ENCODE measurements around the gene DDN.

The DDN gene

DNA sequence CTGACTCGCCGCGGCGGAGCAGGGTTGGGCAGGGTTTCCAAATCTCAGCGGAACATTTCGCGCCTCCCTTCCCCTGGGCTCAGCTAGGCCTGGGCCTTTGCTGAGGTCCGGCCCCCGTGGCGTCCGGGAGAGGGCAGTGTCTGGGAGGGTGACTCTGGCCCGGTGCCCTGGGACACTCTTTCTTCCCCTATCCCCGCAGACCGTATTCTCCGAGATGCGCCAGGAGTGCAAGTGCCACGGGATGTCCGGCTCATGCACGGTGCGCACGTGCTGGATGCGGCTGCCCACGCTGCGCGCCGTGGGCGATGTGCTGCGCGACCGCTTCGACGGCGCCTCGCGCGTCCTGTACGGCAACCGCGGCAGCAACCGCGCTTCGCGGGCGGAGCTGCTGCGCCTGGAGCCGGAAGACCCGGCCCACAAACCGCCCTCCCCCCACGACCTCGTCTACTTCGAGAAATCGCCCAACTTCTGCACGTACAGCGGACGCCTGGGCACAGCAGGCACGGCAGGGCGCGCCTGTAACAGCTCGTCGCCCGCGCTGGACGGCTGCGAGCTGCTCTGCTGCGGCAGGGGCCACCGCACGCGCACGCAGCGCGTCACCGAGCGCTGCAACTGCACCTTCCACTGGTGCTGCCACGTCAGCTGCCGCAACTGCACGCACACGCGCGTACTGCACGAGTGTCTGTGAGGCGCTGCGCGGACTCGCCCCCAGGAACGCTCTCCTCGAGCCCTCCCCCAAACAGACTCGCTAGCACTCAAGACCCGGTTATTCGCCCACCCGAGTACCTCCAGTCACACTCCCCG is 18.0 kb downstream of the DDN start:
- peak; percentile 67 to 78 (median 70) for DNase-seq

DNA sequence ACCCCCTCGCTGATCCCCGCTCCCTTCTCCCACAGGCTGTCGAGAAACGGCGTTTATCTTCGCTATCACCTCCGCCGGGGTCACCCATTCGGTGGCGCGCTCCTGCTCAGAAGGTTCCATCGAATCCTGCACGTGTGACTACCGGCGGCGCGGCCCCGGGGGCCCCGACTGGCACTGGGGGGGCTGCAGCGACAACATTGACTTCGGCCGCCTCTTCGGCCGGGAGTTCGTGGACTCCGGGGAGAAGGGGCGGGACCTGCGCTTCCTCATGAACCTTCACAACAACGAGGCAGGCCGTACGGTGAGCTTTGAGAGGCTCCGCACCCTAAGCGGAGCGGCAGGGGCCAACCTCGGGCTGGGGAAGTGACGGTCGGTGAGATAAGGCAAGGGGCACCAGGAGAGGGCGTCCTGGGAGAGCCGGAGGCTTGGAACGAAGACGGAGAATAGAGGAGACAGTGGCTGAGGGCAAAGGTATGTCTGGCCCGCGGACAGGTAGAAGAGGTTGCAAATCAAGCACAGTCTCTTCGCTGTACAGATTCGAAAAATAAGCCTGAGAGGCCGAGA is 18.7 kb downstream of the DDN start:
- peak in 1 of 3 donors; percentile 50 for DNase-seq

DNA sequence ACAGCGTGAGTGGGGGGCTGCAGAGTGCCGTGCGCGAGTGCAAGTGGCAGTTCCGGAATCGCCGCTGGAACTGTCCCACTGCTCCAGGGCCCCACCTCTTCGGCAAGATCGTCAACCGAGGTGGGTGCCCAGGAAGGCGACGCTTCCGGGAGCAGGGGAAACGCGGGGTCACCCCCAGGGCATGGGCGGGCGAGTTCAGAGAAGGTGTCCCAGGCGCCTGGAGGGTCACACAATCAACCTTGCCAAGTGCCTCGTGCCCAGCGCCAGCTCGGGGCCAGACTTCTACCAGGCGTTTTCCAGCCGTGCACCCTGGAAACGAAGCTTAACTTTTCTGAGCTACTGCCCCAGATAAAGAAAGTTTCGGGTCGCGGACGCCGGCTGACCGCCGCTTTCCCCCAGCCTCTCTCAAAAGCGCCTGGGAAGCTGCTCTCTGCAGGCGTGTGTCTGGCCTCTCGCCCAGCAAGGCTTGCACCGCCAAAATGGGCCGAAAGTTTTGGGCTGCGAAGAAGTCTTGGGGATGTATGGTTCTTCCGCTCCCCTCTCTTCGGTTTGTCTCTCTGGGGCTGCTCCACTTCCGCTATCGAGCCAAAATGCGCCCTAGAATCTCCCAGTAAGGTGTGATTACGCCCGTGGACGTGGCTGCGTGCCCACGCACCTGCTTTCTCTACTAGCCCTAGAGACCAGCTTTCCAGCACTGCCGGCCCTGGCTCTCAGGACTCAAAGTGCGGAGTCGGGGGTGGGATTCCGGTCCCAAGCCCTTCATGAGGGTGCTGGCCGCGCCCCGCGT is 19.4 kb downstream of the DDN start:
- peak in 1 of 3 donors; percentile 24 for DNase-seq

DNA sequence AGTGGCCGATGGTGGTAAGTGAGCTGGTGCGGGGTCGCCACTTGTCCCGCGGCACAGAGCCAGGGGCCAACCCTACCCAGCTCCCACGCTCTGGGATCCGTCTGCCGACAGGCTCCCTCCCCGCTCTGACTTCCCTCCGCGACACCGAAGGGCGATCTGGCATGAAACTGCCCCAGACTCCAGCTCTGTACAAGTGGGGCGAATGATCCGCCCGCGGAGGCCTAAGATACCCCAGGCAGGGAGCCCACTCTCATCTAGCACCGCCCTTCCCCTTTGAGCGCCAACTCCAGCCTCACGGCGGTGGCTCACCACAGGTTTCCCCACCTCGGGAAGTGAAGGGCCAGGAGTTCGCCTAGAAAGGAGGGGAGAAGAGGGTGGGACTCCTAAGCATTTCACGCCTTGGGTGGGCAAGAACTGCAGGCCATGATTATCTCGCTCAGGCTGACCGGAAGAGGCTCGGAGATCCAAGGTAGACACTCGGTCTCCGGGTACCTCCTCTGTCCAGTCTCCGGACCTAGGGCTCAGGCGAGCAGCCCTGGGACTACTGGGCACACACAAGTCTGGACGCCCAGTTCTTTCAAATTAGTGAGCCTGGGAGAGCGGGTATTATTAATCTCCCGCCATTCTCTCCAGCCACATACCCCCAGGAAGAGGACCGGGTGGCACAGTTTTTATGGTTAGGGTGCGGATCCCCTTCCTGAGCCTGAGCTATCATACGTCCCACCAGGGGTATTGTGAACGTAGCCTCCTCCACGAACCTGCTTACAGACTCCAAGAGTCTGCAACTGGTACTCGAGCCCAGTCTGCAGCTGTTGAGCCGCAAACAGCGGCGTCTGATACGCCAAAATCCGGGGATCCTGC is 20.2 kb downstream of the DDN start:
- peak in 2 of 3 donors; percentile 27 to 48 for DNase-seq

DNA sequence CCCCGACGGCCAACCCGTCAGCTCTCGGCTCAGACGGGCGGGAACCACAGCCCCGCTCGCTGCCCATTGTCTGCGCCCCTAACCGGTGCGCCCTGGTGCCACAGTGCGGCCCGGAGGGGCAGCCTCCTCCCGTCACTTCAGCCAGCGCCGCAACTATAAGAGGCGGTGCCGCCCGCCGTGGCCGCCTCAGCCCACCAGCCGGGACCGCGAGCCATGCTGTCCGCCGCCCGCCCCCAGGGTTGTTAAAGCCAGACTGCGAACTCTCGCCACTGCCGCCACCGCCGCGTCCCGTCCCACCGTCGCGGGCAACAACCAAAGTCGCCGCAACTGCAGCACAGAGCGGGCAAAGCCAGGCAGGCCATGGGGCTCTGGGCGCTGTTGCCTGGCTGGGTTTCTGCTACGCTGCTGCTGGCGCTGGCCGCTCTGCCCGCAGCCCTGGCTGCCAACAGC is 20.9 kb downstream of the DDN start, which contains the start of gene WNT1:
Gene WNT1, plus strand, starts transcription at position 32 of the 450 bp plus-strand sequence. Its CDS starts 329 bp downstream, at position 361.
- peak in 1 of 3 donors; percentile 23 for DNase-seq

DNA sequence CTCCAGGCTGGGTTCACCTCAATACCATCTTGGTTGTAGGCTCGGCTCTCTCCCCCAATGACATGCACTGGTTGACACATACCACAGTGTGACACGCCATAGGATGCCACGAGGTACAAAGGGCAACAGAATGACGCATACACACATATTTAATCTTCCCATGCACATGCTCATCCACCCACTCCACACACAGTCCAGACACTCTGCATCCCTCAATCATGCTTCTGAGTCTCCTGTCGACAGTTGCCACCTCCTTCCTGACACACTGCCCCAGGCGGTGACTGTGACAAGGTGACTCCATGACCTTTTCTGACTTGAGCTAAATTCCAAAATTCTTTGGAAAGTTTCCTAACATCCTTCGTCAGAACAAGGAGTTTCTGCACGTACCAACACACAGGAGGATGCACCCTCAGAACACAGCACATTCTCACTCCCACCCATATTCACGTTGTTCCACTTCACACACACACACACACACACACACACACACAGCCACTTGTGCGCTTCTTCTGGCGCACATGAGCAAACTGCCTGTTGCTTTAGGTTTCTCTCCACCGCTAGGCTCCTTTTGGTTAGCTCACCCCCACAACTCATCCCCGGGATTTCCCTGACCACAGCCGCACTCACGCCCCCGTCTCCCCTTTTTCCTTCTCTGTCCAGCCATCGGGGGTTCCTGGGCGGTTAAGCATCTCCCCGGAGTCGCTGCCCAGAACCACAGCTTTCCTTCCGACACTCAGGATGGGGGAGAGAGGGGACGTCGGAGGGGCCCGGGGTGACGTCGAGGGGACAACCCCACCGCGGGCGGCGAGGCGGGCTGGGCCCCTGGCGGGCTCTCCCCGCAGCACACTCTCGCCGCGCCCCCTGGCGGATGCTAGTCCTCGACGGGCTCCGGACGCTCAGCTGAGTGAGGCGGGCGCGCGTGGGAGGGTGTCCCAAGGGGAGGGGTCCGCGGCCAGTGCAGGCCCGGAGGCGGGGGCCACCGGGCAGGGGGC is 21.6 kb downstream of the DDN start:
- DNase-seq = peak; percentile 93 to 97 (median 96)

DNA sequence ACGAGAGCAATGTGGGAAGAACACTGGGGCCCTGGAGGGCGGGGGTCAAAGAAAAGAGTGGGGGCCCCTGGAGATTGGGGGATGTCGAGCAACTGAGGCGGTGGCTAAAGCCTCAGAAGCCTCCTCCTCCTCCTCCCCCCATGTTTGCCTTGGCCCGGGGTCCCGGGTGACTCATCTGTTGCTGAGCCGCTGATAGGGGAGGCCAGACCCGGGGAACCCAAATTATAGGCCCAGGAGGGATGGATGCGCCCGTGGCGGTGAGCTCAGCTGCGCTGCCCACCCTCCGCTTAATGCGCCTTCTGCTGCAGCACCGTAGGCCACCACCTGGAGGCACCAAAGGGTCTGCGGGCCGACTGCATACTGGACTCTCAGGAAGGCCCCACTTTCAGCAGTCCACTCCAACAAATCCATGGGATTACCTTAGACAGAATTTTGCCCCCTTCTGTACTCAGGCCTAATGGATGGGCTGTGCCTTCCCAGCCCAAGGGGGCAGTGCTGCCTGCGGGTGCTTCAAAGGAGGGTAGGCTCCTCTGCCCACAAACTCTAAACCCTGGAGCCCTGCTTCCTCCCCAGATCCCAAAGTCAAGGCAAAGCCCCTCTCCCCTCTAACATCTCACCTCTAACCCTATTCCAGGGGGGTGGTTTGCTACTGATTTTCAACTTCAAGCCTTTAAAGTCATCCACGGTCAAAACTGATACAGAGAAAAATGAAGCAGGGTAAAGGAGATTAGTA is 25.1 kb downstream of the DDN start:
- peak; percentile 67 to 72 (median 67) for DNase-seq

DNA sequence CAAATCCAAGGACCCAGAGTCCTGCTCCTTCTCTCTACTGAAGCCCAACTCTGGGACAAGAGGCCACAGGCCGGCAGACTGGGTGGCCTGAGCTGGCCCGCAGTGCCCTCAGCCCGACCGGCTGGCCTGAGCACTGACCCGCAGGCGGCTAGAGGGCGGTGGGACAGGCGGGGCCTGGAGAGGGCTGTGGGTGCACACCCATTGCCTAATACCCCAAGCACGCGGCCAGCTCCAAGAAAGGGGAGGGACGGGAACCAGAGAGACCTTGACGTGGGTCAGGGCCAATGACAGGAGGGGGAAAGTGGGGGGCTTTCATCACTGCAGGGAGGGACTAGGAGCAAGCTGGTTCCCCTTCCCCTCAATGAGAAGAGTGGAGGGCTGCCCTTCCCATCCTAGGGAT is 25.6 kb downstream of the DDN start:
- DNase-seq = peak; percentile 53 to 77 (median 63)

DNA sequence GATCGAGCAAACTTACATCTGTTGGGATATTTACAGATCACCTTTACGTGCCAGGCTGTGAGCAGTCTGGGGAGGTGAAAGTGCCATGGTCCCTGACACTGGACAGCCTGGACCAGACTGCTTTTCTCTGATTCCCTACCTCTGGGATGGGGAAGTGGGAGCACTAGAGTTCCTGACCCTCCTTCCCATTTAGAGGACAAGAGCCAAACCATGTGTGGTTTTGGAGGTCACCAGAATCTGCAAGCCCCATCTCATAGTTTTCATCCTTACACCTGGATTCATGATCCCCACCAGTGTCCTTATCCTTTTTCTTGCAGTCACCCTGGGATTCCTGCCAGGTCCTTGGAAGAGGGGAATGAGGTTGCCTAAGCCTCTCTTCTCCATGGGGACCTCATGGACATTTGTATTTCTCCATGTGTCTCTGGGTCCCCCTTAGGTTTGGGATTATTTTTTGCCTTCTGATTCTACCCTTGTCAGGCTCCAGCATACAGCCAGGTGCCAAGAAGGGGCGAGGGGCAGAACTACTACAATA is 26.2 kb downstream of the DDN start:
- DNase-seq = no peak

DNA sequence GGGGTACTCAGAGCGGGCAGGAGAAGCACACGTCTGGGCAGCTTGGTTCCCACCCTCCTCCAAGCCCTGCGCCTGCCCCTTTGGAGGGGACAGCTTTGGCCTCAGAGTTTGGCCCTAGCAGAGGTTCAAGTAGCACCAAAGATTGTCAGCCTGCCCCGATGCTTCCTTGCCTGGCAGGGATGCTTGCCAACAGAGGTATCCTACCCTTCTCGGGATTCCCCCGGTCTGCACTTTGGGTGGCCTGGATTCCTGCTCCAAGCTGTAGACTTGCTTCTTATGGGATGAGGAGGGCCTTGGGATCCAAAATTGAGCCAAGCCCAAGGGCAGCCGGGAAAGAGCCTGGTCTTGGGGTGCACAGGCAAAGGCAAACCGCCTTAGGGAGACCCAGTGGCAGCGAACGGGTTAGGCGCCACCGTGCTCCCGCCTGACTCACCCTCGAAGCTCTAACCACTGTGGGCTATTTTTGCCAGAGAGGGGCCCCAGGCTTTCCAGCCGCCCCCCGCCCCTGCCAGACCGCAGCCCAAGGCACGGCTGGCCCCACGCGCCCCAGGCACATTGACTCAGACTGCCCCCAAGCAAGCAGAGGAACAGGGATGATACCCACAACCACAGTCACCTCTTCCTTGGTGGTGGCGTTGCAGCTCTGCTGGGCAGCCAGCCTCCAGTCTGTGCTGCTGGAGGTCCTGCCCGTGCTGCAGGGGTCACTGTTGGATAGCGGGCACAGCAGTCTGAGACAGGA is 26.8 kb downstream of the DDN start:
- peak; percentile 30 to 45 (median 42) for DNase-seq

DNA sequence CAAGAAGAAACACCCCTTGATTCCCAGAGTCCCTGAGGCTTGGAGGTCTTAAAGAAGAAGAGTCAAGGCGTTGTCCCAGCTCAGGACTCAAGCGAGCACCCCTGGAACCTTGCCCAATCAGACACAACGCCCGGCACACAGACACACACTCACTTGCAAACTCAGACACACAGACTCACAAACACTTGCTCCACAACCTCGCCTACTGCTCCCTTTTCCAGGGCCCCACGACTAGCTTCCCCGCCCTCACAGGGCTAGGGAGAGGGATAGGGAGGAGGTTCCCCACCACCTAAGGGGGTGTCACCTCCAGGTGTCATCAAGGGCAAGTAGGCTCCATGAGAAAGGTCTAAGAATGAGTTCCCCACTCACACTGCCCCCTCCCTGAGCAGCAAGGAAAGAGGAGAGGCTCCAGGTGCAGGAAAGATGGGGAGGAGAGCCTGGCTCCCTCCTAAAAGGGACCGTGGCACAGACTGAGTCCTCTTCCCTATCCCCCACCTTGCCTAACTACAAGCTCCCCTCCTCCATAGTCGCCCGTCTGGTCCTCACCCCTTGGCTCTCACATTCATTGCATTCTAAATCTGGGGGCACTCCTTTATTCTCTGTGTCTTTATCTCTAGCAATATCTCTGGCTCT is 28.4 kb downstream of the DDN start:
- DNase-seq = no peak

DNA sequence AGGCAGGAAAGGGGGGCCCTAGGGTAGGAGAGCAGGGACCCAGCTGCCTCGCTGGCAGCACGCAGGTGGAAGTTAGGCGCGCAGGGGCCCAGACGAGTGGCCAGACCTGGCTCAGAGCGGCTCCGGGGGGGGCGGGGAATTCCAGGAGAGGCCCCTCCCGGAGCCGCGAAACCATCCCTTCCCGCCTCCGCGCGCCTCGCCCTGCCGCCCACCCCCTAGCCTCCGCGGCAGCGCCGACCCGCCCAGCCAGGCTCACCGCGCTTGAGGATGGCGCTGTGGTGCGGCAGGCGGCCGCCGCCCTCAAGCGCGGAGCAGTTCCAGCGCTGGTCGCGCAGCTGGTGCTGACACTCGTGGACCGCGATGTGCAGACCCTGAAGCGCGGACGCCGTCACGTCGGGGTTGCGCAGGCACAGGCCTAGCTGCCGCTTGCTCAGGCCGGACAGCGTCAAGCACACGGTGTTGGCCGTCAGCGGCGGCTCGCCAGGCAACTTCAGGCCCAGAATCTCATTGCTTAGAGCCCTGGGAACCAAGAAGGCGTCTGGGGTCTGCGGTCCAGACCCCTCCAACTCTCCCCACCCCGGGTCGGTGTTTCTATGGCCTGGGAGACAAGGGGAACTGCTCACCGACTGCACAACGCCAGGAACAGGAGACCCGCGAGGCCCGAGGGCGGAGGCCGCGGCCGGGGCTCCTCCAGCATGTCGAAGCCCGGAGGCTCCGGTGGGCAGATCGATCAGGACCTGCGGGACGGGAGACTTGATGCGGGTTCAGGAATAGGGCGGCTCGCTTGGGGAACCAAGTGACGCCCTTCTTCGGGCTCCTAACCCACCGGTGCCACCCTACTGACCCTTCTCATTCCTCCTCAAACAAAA is 29.1 kb downstream of the DDN start:
- peak in 2 of 3 donors; percentile 37 to 62 for DNase-seq

DNA sequence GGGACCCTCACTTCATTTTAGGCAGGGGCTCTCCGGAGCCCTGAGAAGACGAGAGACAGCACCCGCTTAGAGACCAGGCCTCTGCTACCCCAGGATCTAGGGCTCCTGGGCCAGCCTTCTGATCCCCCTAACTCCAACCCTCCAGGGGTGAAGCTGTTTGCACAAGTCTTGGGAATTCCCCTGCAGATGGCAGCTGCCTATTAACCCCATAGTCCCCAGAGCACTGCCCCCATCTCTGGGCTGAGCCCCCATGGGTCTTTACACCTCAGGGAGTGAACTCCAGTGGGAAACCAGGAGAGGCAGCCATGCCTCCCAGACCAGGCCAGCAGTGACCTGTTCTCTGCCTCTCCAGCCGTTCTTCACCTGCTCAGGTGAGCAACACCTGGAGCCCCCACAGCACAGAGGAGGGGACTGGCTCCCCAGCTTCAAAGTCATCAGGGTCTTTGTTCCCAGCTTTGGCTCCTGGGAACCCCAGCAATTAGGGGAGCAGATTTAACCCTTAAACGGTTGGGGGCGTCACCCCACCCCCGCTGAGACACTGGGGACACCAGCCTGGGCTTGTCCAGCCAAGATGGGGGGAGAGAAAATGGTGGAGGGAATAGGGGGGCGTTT is 29.9 kb downstream of the DDN start:
- no peak for DNase-seq

DNA sequence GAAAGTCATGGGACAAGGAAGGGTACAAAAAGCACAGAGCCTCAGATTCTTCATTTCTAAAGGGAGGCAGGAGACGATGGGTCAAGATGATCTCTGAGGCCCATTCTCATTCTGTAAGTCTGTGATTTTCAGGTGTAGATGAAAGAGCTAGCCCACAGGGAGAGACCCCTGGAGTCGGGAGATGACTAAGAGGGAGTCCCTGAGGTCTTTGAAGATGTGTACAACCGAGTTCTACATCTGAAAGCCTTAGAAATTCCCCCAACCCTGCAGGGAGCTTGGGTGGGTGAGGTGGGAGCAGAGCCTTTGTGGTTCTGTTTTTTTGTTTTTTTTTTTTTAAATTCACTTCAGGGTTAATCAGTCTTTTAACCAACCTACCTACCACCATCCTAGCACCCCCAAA is 30.7 kb downstream of the DDN start:
- DNase-seq = no peak

DNA sequence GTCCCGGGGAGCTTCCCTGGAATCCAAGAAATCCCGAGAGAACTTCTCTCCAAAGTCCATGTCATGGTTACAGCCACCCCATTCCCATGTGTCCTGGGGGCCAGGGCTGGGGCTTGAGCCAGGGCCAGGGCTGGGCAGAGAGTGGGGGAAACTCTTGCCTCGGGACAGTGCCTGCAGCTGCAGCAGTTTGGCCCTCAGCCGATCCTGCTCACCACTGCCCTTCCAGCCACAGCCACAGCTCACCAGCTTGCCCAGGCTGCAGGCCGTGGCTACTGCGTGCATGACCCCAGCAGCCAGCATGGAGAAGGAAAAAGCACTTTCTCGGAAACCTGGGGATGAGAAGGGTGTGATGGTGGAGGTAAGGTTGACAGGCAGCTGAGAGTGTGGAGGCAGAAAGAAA is 31.2 kb downstream of the DDN start:
- DNase-seq = no peak

DNA sequence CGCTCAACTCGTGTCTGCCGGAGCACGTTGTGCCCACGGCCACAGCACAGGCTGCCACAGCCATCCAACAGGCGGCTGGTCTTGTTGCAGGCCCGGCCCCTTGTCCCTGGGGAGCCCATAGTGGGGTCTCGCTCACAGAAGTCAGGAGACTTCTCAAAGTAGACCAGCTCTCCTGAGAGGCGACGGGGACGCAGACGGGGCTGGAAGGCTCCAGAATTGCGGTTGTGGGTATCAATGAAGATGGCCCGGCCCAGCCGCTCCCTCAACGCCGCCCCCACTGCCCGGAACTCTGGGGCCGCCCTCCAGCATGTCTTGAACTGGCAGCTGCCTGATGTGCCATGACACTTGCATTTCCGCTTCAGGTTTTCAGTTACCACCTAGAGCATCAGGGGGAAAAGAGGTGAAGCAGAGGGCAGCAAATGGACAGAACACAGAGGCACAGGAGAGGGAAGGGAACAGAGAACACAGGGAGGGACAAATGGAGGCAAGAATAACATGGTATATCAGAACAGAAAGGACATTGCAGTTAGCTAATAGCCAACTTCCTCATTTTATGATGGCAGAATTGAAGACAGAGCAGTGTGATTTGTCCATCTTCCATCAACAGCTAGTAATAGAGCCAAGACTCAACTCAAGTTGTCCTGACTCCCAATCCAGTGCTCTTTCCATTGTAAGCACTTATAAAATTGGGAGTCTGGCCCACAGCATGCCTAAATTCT is 32.8 kb downstream of the DDN start:
- DNase-seq = peak; percentile 41 to 66 (median 59)
